Measurements from ENCODE around the gene TPM3. TPM values are rescaled to one million over a fixed set of nuclear protein-coding genes. Genes with fewer than 3 reads are reported as not detected.
A peak's percentile ranks its signal among the peaks of the same experiment; 100 is the strongest.
"Not testable (repeated sequence)": the region's sequence is repeated elsewhere in the genome, so short reads cannot be mapped to it uniquely, and the experiment has no call there.

The TPM3 gene
- total RNA-seq, 1 donor from 2014 or later: 364 TPM

GRCh38 chr1:154213274-154213673 lies 21.4 kb upstream of the TPM3 start:
- TF ChIP-seq CTCF (conservative IDR thresholded peaks at IDR 0.05): no peak
- Mint-ChIP-seq H3K4me3 (no peak overlapping the region), H3K36me3 (ENCODE audit: low read depth) (peaks cover 25% of the 10 kb centered on the region), H3K27me3 (ENCODE audit: low read depth) (no peaks in the 10 kb centered on the region), H3K4me1 (peaks cover 12% of the 10 kb centered on the region), H3K27ac (ENCODE audit: unreplicated experiment) (no peak overlapping the region), H3K9me3 (no peaks in the 10 kb centered on the region)
- no peak for DNase-seq (ENCODE audit: low read depth, low spot score)

GRCh38 chr1:154212083-154212482 lies 20.2 kb upstream of the TPM3 start:
- Mint-ChIP-seq H3K27me3 (ENCODE audit: low read depth) (no peaks in the 10 kb centered on the region), H3K27ac (ENCODE audit: unreplicated experiment) (no peak overlapping the region)
- TF ChIP-seq CTCF (conservative IDR thresholded peaks at IDR 0.05): no peak

GRCh38 chr1:154208677-154209388 lies 16.9 kb upstream of the TPM3 start:
- H3K36me3 Mint-ChIP-seq (ENCODE audit: low read depth): peaks cover 23% of the 10 kb centered on the region
- peaks cover 16% of the 10 kb centered on the region for H3K4me1 Mint-ChIP-seq
- H3K27me3 Mint-ChIP-seq (ENCODE audit: low read depth): no peaks in the 10 kb centered on the region
- DNase-seq (ENCODE audit: low read depth, low spot score): no peak
- TF ChIP-seq CTCF (conservative IDR thresholded peaks at IDR 0.05): no peak
- H3K9me3 Mint-ChIP-seq: no peaks in the 10 kb centered on the region
- no peak overlapping the region for H3K27ac Mint-ChIP-seq (ENCODE audit: unreplicated experiment)
- H3K4me3 Mint-ChIP-seq: no peak overlapping the region

More at GRCh38 chr1:154212083-154212482, 20.2 kb upstream of the TPM3 start:
- Mint-ChIP-seq H3K9me3 (no peaks in the 10 kb centered on the region), H3K36me3 (ENCODE audit: low read depth) (peaks cover 19% of the 10 kb centered on the region), H3K4me1 (peaks cover 5% of the 10 kb centered on the region), H3K4me3 (no peak overlapping the region)
- DNase-seq (ENCODE audit: low read depth, low spot score): no peak

GRCh38 chr1:154207262-154207661 lies 15.4 kb upstream of the TPM3 start:
- H3K27me3 Mint-ChIP-seq (ENCODE audit: low read depth): no peaks in the 10 kb centered on the region
- H3K4me1 Mint-ChIP-seq: peaks cover 16% of the 10 kb centered on the region
- peaks cover 18% of the 10 kb centered on the region for H3K36me3 Mint-ChIP-seq (ENCODE audit: low read depth)
- TF ChIP-seq CTCF (conservative IDR thresholded peaks at IDR 0.05): no peak
- no peak overlapping the region for H3K4me3 Mint-ChIP-seq
- peak overlapping the region; percentile 29 for H3K27ac Mint-ChIP-seq (ENCODE audit: unreplicated experiment)
- H3K9me3 Mint-ChIP-seq: no peaks in the 10 kb centered on the region
- DNase-seq (ENCODE audit: low read depth, low spot score): no peak

- H3K27ac Mint-ChIP-seq (ENCODE audit: unreplicated experiment): peak within 1 kb of the TSS; percentile 89
- no peak for TF ChIP-seq CTCF (conservative IDR thresholded peaks at IDR 0.05)
- H3K9me3 Mint-ChIP-seq: no peaks in the 10 kb centered on the region
- no peaks in the 10 kb centered on the region for H3K27me3 Mint-ChIP-seq (ENCODE audit: low read depth)
- no peak within 1 kb of the TSS for H3K4me3 Mint-ChIP-seq
- DNase-seq (ENCODE audit: low read depth, low spot score): no peak
- peaks cover 16% of the 10 kb centered on the region for H3K4me1 Mint-ChIP-seq
- peaks cover 14% of the 10 kb centered on the region for H3K36me3 Mint-ChIP-seq (ENCODE audit: low read depth)
Measured at GRCh38 chr1:154206196-154206595, 14.3 kb upstream of the TPM3 start, which contains the start of gene CFAP141. CFAP141 (minus strand) TSS chr1:154206333; CDS start chr1:154206307, 26 bp downstream.

GRCh38 chr1:154205778-154206177 lies 13.9 kb upstream of the TPM3 start:
- not testable (repeated sequence) for H3K9me3 Mint-ChIP-seq; H3K27me3 Mint-ChIP-seq (ENCODE audit: low read depth); DNase-seq (ENCODE audit: low read depth, low spot score); H3K4me3 Mint-ChIP-seq
- Mint-ChIP-seq H3K4me1 (peaks cover 16% of the 10 kb centered on the region), H3K36me3 (ENCODE audit: low read depth) (peaks cover 14% of the 10 kb centered on the region), H3K27ac (ENCODE audit: unreplicated experiment) (peak overlapping the region; percentile 16)

Data from neural crest cell (in vitro differentiated cells).